IMR-90 (cell line): ENCODE results near the gene TEKT1. TPM values are rescaled to one million over a fixed set of nuclear protein-coding genes. Genes with fewer than 3 reads are reported as not detected.

Experiments
- ATAC-seq: fragments of 200-7000 bp; cut with Tn5 transposase; 2 replicates; pipeline ENCODE4 v1.9.1; 2020; ENCODE audit warnings: low read depth, mild to moderate bottlenecking, moderate library complexity
- BruUV-seq: library from RNA; stranded (reverse); fragments of 400-500 nt; replicated peaks from 2 replicates; lab custom pipeline; 2021; lab: Mats Ljungman, UMichigan
- CTCF ChIA-PET: fragments of 300-600 bp; formaldehyde crosslinking; extraction: SDS; loops from one replicate; lab custom pipeline; 2021; ENCODE audit warnings: antibody characterized with exemption; lab: Yijun Ruan, JAX
- POLR2A ChIA-PET: fragments of 300-600 bp; sonication (Branson Sonifier 250); formaldehyde crosslinking; loops from one replicate; lab custom pipeline; 2022; ENCODE audit warnings: antibody characterized with exemption; ENCODE audit not compliant: unreplicated experiment; lab: Charles Lee
- DNase-seq: peaks from one replicate; pipeline ENCODE4 v3.0.0; 2013
- H2AFZ ChIP-seq: replicated peaks from 2 replicates; pipeline ENCODE3; 2013; ENCODE audit warnings: low read length, mild to moderate bottlenecking; ENCODE audit not compliant: poor library complexity
- H2AK5ac ChIP-seq: 2 replicates; pipeline ENCODE4 v1.6.1; 2013; ENCODE audit warnings: low read depth, low read length, inconsistent platforms
- H2AK9ac ChIP-seq: replicated peaks from 2 replicates; pipeline ENCODE3; 2013; ENCODE audit warnings: mild to moderate bottlenecking, low read depth, low read length, moderate library complexity; ENCODE audit not compliant: poor library complexity
- H2BK120ac ChIP-seq: 2 replicates; pipeline ENCODE4 v1.6.1; 2013; ENCODE audit warnings: low read depth, low read length, inconsistent platforms
- H2BK15ac ChIP-seq: 3 replicates; pipeline ENCODE4 v1.6.1; 2013; ENCODE audit warnings: low read depth, low read length, inconsistent platforms
- H2BK20ac ChIP-seq: 2 replicates; pipeline ENCODE4 v1.6.1; 2013; ENCODE audit warnings: low read depth, mild to moderate bottlenecking, inconsistent platforms, low read length, moderate library complexity
- H2BK5ac ChIP-seq: 2 replicates; pipeline ENCODE4 v1.6.1; 2013; ENCODE audit warnings: mild to moderate bottlenecking, low read depth, low read length, inconsistent platforms; ENCODE audit not compliant: poor library complexity, severe bottlenecking
- H3K14ac ChIP-seq: replicated peaks from 2 replicates; pipeline ENCODE4 v1.6.1; 2013; ENCODE audit warnings: low read depth, low read length, inconsistent platforms
- H3K18ac ChIP-seq: 2 replicates; pipeline ENCODE4 v1.6.1; 2013; ENCODE audit warnings: low read depth, low read length, control low read depth
- H3K23ac ChIP-seq: 2 replicates; pipeline ENCODE4 v1.6.1; 2013; ENCODE audit warnings: low read depth, low read length, inconsistent platforms
- H3K27ac ChIP-seq: 2 replicates; pipeline ENCODE4 v1.5.1; 2013; ENCODE audit warnings: mild to moderate bottlenecking, control low read depth, low read length; ENCODE audit not compliant: insufficient read depth
- H3K27me3 ChIP-seq: 2 replicates; pipeline ENCODE4 v1.6.1; 2013; ENCODE audit warnings: low read length; ENCODE audit not compliant: control insufficient read depth, insufficient read depth
- H3K36me3 ChIP-seq: 2 replicates; pipeline ENCODE4 v1.6.1; 2013; ENCODE audit warnings: low read length, mixed read lengths; ENCODE audit not compliant: control insufficient read depth, insufficient read depth
- H3K4ac ChIP-seq: 2 replicates; pipeline ENCODE4 v1.6.1; 2013; ENCODE audit warnings: low read depth, low read length, inconsistent platforms
- H3K4me1 ChIP-seq: 2 replicates; pipeline ENCODE4 v1.6.1; 2013; ENCODE audit warnings: low read length, mixed read lengths; ENCODE audit not compliant: control insufficient read depth, insufficient read depth
- H3K4me2 ChIP-seq: 2 replicates; pipeline ENCODE4 v1.6.1; 2013; ENCODE audit warnings: low read depth, mild to moderate bottlenecking, control low read depth, low read length, moderate library complexity
- H3K4me3 ChIP-seq: 2 replicates; pipeline ENCODE4 v1.5.1; 2013; ENCODE audit warnings: low read depth, mild to moderate bottlenecking, control low read depth, low read length, moderate library complexity; ENCODE audit not compliant: insufficient read depth
- H3K56ac ChIP-seq: 2 replicates; pipeline ENCODE4 v1.6.1; 2013; ENCODE audit warnings: low read length, inconsistent platforms; ENCODE audit not compliant: insufficient read depth; ENCODE audit errors: extremely low read depth
- H3K79me1 ChIP-seq, 2 experiments: 2 replicates each; pipeline ENCODE4 v1.6.1; 2013; ENCODE audit warnings: low read length in 2 of 2, inconsistent platforms in 1 of 2, low read depth in 1 of 2
- H3K9ac ChIP-seq: 2 replicates; pipeline ENCODE4 v1.6.1; 2013; ENCODE audit warnings: low read depth, low read length, control low read depth
- H3K9me1 ChIP-seq: 2 replicates; pipeline ENCODE4 v1.6.1; 2013; ENCODE audit warnings: low read length, inconsistent platforms; ENCODE audit not compliant: insufficient read depth
- H3K9me3 ChIP-seq: 2 replicates; pipeline ENCODE4 v1.6.1; 2013; ENCODE audit warnings: low read length; ENCODE audit not compliant: control insufficient read depth, insufficient read depth
- H4K20me1 ChIP-seq: 2 replicates; pipeline ENCODE4 v1.6.1; 2013; ENCODE audit warnings: low read length, inconsistent platforms; ENCODE audit not compliant: insufficient read depth
- H4K5ac ChIP-seq: 2 replicates; pipeline ENCODE4 v1.6.1; 2013; ENCODE audit warnings: mild to moderate bottlenecking, low read depth, low read length, control low read depth
- H4K8ac ChIP-seq, 2 experiments: 2 replicates each; pipeline ENCODE4 v1.6.1; 2013; ENCODE audit warnings: low read depth in 2 of 2, low read length in 2 of 2, control low read depth in 1 of 2, inconsistent platforms in 1 of 2
- H4K91ac ChIP-seq: 2 replicates; pipeline ENCODE4 v1.6.1; 2013; ENCODE audit warnings: low read depth, low read length, inconsistent platforms; ENCODE audit not compliant: insufficient read depth
- BHLHE40 ChIP-seq: fragments of 150-350 bp; IDR thresholded peaks from 2 replicates; pipeline ENCODE4 v1.6.1; 2016; ENCODE audit warnings: mild to moderate bottlenecking, low read depth, low read length
- CEBPB ChIP-seq: IDR thresholded peaks from 2 replicates; pipeline ENCODE4 v1.6.1; 2012; ENCODE audit warnings: low read depth, low read length, improper control_type of control experiment
- CHD1 ChIP-seq: IDR thresholded peaks from 2 replicates; pipeline ENCODE4 v1.6.1; 2012; ENCODE audit warnings: low read depth, low read length, improper control_type of control experiment
- FOS ChIP-seq: fragments of 150-350 bp; IDR thresholded peaks from 2 replicates; pipeline ENCODE4 v1.6.1; 2016; ENCODE audit warnings: low read depth, low read length
- MAFK ChIP-seq: IDR thresholded peaks from 2 replicates; pipeline ENCODE4 v1.6.1; 2012; ENCODE audit warnings: low read depth, low read length, improper control_type of control experiment
- MAZ ChIP-seq: IDR thresholded peaks from 2 replicates; pipeline ENCODE4 v1.6.1; 2012; ENCODE audit warnings: low read depth, mild to moderate bottlenecking, low read length, improper control_type of control experiment, moderate library complexity, borderline replicate concordance
- MXI1 ChIP-seq: IDR thresholded peaks from 2 replicates; pipeline ENCODE4 v1.6.1; 2012; ENCODE audit warnings: low read depth, mild to moderate bottlenecking, low read length, moderate library complexity, borderline replicate concordance
- NFE2L2 ChIP-seq: fragments of 150-350 bp; IDR thresholded peaks from 2 replicates; pipeline ENCODE4 v1.6.1; 2016; ENCODE audit warnings: low read depth, mild to moderate bottlenecking, low read length
- POLR2A ChIP-seq: IDR thresholded peaks from 2 replicates; pipeline ENCODE4 v1.6.1; 2012; ENCODE audit warnings: mild to moderate bottlenecking, low read depth, low read length
- RAD21 ChIP-seq: IDR thresholded peaks from 2 replicates; pipeline ENCODE4 v1.6.1; 2012; ENCODE audit warnings: low read length, improper control_type of control experiment
- RCOR1 ChIP-seq: IDR thresholded peaks from 2 replicates; pipeline ENCODE4 v1.6.1; 2012; ENCODE audit warnings: mild to moderate bottlenecking, low read length, improper control_type of control experiment; ENCODE audit not compliant: insufficient replicate concordance
- RFX5 ChIP-seq: IDR thresholded peaks from 2 replicates; pipeline ENCODE4 v1.8.0; 2012; ENCODE audit warnings: low read depth, mild to moderate bottlenecking, low read length, moderate library complexity
- SMC3 ChIP-seq: fragments of 150-350 bp; IDR thresholded peaks from 2 replicates; pipeline ENCODE4 v1.6.1; 2016; ENCODE audit warnings: low read depth, mild to moderate bottlenecking, antibody characterized with exemption, low read length, moderate library complexity
- WGBS, 2 experiments: methylation state at CpG; one replicate each; pipeline versions ENCODE4 v1.1.5 to v1.1.7; 2013; ENCODE audit warnings: missing lambda C conversion rate in 2 of 2; ENCODE audit not compliant: insufficient read length in 1 of 2; ENCODE audit errors: extremely low coverage in 2 of 2; 5-methylcytosine and 5-hydroxymethylcytosine counted together
- dilution Hi-C: fragments of 300-500 bp; cut with HindIII; formaldehyde crosslinking; loops from one replicate; pipeline ENCODE4 v1.14.3; 2018; ENCODE audit warnings: low sequenced_read_pairs; ENCODE audit not compliant: unreplicated experiment
- in situ Hi-C: fragments of 300-500 bp; cut with MboI; formaldehyde crosslinking; loops from 3 replicates; pipeline ENCODE4 v1.14.3; 2019; ENCODE audit warnings: low sequenced_read_pairs, inconsistent platforms, mixed read lengths
- intact Hi-C: fragments of 100-400 bp; cut with micrococcal nuclease; formaldehyde crosslinking; loops from 2 replicates; pipeline ENCODE4 v1.10.0; 2022
- polyA plus RNA-seq, 3 experiments: library from polyadenylated mRNA; depleted of rRNA; stranded (reverse); fragments of >200 nt; gene quantifications; 2 replicates each; pipeline ENCODE4 v1.2.3, GENCODE V29; 2012; ENCODE audit warnings: low replicate concordance in 1 of 3
- total RNA-seq: library from RNA; depleted of rRNA; stranded (reverse); fragments of >200 nt; gene quantifications from 2 replicates; pipeline ENCODE4 v1.2.3, GENCODE V29; 2012
- TF ChIP-seq, protein P1 (sequence below): conservative IDR thresholded peaks from 2 replicates; pipeline ENCODE4 v1.5.1; 2012; ENCODE audit warnings: mild to moderate bottlenecking, low read depth, low read length, improper control_type of control experiment
- TF ChIP-seq, protein P2 (sequence below): fragments of 150-350 bp; IDR thresholded peaks from 2 replicates; pipeline ENCODE4 v1.6.1; 2017; ENCODE audit warnings: mild to moderate bottlenecking, antibody characterized with exemption, low read length, low read depth
- TF ChIP-seq, protein P3 (sequence below): fragments of 150-350 bp; IDR thresholded peaks from 2 replicates; pipeline ENCODE4 v1.6.1; 2016; ENCODE audit warnings: low read depth, mild to moderate bottlenecking, low read length, moderate library complexity, borderline replicate concordance

Gene TEKT1
- total and polyA plus RNA-seq, 2 of the 4 experiments (the other 2 are of a cell fraction) = not detected

DNA sequence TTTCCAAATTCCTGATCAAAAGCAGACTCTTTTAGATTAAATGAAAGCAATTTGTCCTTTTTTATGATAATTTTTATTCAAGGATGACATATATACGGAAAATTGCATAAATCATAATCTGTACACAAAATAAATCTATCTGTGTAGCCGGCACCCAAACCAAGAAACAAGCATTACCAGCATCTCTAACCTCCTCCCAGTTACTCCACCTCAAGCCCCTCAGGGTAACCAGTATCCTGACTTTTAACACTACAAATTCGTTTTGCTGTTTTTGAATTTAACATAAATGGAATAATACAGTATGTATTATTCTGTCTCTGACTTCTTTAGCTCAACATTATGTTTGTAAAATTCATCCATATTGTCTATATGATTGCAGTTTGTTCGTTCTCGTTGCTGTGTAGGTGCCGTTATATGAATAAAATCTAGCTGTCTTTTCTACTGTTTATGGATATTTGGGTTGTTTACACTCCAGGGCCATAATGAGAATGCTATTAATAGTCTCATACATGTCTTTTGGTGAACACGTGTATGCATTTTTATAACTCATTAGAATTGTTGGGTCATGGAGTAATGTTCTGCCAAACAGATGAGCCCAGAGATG lies 1.0 kb downstream of the TEKT1 start:
- H3K4ac ChIP-seq = no peak overlapping the region
- H2BK5ac ChIP-seq = no peak overlapping the region
- no peak overlapping the region for H2BK15ac ChIP-seq
- ChIA-PET CTCF (no interaction called here), POLR2A (no interaction called here)
- H2AK9ac ChIP-seq = no peak overlapping the region
- H3K27ac ChIP-seq = no peak overlapping the region
- H3K18ac ChIP-seq = no peak overlapping the region
- H2AFZ ChIP-seq = no peak overlapping the region
- no peak overlapping the region for H3K56ac ChIP-seq
- no peak overlapping the region for H3K4me3 ChIP-seq
- H3K79me1 ChIP-seq = no peaks in the 10 kb centered on the region
- H3K9ac ChIP-seq = no peak overlapping the region
- H3K14ac ChIP-seq = no peak overlapping the region
- no CpG with 5 or more reads among the region's 7 CpGs for WGBS, 2 experiments
- H3K9me1 ChIP-seq = no peaks in the 10 kb centered on the region
- H3K4me1 ChIP-seq = no peaks in the 10 kb centered on the region
- no peak overlapping the region for H4K8ac ChIP-seq
- in situ Hi-C loops = loop anchor here (10.0 kb wide), 1 partner anchor 166 kb away; no protein-coding TSS in a partner anchor
- H4K5ac ChIP-seq = no peak overlapping the region
- H2BK120ac ChIP-seq = no peak overlapping the region
- BruUV-seq = no TSS peak
- DNase-seq (no peak), ATAC-seq (no peak)
- H4K91ac ChIP-seq = no peak overlapping the region
- intact Hi-C loops = no loop called here
- TF ChIP-seq, protein P1, sequence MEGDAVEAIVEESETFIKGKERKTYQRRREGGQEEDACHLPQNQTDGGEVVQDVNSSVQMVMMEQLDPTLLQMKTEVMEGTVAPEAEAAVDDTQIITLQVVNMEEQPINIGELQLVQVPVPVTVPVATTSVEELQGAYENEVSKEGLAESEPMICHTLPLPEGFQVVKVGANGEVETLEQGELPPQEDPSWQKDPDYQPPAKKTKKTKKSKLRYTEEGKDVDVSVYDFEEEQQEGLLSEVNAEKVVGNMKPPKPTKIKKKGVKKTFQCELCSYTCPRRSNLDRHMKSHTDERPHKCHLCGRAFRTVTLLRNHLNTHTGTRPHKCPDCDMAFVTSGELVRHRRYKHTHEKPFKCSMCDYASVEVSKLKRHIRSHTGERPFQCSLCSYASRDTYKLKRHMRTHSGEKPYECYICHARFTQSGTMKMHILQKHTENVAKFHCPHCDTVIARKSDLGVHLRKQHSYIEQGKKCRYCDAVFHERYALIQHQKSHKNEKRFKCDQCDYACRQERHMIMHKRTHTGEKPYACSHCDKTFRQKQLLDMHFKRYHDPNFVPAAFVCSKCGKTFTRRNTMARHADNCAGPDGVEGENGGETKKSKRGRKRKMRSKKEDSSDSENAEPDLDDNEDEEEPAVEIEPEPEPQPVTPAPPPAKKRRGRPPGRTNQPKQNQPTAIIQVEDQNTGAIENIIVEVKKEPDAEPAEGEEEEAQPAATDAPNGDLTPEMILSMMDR = no peak
- TF ChIP-seq NFE2L2 (no peak), FOS (no peak), MAZ (no peak), CHD1 (no peak), CEBPB (no peak), RFX5 (no peak), MAFK (no peak), BHLHE40 (no peak), RAD21 (no peak), SMC3 (no peak), POLR2A (no peak), RCOR1 (no peak), MXI1 (no peak)
- TF ChIP-seq, protein P2, sequence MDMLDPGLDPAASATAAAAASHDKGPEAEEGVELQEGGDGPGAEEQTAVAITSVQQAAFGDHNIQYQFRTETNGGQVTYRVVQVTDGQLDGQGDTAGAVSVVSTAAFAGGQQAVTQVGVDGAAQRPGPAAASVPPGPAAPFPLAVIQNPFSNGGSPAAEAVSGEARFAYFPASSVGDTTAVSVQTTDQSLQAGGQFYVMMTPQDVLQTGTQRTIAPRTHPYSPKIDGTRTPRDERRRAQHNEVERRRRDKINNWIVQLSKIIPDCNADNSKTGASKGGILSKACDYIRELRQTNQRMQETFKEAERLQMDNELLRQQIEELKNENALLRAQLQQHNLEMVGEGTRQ = no peak
- TF ChIP-seq, protein P3, sequence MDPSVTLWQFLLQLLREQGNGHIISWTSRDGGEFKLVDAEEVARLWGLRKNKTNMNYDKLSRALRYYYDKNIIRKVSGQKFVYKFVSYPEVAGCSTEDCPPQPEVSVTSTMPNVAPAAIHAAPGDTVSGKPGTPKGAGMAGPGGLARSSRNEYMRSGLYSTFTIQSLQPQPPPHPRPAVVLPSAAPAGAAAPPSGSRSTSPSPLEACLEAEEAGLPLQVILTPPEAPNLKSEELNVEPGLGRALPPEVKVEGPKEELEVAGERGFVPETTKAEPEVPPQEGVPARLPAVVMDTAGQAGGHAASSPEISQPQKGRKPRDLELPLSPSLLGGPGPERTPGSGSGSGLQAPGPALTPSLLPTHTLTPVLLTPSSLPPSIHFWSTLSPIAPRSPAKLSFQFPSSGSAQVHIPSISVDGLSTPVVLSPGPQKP = no peak
- no peak overlapping the region for H3K4me2 ChIP-seq
- H3K36me3 ChIP-seq = no peaks in the 10 kb centered on the region
- no peak overlapping the region for H3K23ac ChIP-seq
- H4K20me1 ChIP-seq = no peaks in the 10 kb centered on the region
- dilution Hi-C loops = no loop called here
- no peak overlapping the region for H2AK5ac ChIP-seq
- H3K9me3 ChIP-seq = no peaks in the 10 kb centered on the region
- H3K27me3 ChIP-seq = peaks cover 10% of the 10 kb centered on the region
- H2BK20ac ChIP-seq = no peak overlapping the region
